GM21515 (cell line): ENCODE data around the gene ASIC4.

Experiments used
- ATAC-seq: cut with Tn5 transposase; IDR thresholded peaks from one replicate; pipeline ENCODE4 v1.9.1; 2021; ENCODE audit not compliant: unreplicated experiment

Gene ASIC4

DNA sequence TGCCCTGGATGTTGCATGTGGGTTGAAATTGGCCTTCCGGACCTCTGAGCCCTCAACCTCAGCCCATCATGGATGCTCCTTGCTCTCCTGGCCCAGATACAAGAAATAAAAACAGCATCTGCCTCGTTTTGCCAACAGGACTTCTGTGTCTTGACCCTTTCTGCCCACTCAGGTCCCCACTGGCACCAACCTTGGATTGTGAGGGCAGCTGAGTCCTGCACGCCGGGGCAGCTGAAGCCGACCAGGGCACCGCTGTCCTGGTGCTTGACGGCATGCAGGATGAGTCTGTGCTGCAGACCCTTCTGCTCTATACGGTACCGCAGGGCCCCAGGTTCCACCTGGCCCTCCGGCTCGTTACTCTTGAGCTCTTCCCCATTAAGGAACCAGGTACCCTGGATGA lies 52.4 kb downstream of the ASIC4 start:
- no peak for ATAC-seq

DNA sequence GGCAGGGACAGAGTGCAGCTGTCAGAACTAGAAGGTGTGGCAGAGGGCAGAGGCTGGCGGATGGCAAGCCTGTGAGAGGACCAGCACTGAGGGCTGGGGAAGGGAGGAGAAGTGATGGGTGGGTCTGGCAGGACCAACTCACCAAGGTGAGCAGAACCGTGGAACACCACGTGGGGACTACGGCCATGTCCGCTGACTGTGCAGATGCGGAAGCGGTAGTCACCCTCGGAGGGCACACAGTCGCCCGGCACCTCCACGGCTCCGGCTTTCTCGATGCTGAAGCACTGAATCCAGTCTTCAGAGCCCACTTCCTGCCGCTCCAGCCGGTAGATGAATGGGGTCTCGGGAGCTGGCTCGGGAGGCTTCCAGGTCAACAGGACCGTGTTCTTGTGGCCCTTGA lies 52.8 kb downstream of the ASIC4 start:
- no peak for ATAC-seq

DNA sequence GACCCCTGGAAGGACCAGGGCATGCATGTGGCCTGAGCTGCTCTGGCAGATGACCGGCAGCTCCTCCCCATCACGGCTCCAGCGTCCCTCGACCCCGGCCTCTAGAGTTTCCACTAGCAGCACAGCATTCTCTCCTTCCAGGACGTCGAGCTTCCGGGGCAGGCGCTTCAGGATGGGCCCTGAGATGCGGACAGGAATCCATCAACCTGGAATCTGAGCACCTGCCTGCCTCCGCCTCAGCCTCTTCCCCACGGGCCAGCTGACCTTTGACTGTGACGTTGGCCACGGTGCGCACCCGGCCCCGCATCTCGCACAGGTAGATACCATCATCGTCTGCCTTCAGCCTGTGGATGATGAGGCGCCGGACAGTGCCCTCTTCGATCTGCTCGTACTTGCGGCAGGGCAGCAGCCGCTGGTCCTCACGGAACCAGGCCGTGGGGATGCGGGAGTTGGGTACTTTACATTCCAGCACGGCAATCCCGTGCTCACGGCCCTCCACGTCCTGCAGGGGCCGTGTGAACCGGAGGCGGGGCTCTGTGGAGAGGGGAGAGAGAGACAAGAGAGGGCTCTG lies 53.6 kb downstream of the ASIC4 start:
- no peak for ATAC-seq

DNA sequence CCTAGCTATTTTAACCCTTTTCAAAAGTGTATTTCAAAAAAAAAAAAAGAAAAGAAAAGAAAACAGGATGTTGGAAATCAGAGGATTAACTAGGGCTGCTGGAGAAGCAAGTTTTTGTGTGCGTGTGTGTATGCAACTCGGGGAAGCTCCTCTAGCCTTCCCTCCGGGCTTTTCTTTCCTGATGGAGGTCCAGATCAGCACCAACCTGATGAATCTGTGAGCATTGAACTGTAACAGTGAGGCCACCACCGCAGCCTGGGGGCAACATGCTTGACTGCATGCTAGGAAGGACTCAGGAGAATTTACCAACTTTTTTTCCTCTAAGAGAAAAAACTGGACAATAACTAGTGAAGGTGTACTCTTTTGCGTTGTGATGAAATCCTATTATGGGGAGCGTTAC lies 54.8 kb downstream of the ASIC4 start:
- no peak for ATAC-seq

DNA sequence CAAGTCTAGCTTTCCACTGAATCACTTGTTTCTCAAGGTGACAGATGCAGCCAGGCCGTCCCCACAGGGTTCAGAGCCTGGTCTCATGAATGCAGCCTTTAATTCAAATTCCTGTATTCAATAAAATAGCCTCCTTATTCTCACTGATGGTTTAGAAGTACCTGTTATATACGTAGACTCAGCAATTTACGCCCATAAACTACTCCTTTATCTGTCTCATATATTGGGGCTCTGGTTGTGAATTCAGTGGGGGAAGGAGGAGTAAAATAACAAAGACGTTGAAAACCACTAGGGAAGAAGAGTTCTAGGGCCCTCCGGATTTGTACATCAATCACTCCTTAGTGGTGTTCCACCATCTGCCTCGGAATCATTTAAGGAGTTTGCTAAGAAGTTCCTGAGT lies 55.4 kb downstream of the ASIC4 start:
- no peak for ATAC-seq

DNA sequence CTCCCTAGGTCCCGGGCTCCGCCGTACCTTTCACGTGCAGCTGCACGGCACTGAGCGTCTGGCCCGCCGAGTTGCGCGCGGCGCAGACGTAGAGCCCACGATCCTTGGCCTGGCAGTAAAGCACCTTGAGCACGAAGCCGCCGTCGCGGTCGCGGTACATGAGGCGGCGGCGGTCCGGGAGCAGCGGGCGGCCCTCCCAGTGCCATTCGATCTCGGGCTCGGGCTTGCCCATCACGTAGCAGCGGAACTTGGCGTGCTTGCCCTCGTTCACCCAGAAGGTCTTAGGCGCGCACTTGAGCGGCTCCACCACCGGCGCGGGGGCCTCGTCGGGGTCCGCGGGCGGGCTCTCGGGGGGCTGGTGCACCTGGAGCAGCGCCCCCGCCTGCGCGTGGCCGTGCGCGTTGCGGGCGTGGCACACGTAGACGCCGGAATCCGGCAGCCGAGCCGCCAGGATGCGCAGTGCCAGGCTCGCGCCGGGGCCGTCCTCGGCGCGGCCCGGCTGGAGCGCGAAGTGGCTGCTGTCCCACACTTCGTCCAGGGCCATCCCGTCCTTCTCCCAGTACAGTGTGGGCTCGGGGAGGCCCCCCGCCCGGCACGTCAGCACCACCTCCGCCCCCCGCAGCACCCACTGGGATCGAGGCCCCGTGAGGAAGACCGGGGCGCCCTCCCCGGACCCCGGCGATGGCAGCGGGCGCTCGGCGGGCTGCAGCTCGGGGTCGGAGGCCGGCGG lies 56.1 kb downstream of the ASIC4 start:
- ATAC-seq = no peak

DNA sequence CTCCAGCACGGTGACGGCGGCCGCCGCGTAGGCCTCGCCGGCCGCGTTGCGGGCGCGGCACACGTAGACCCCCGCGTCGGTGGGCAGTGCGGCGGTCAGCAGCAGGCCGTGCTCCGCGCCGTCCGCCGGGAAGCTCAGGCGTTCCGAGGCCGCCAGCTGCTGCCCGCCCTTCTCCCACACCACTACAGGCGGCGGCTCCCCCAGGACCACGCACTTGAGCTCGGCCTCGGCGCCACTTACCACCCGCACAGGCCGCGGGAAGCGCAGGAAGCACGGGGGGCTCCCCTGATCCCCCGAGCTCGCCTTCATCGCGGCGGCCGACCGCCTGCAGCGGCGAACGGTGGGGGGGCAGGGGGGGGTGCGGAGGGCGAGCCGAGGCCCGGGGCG lies 56.6 kb downstream of the ASIC4 start:
- ATAC-seq = no peak

DNA sequence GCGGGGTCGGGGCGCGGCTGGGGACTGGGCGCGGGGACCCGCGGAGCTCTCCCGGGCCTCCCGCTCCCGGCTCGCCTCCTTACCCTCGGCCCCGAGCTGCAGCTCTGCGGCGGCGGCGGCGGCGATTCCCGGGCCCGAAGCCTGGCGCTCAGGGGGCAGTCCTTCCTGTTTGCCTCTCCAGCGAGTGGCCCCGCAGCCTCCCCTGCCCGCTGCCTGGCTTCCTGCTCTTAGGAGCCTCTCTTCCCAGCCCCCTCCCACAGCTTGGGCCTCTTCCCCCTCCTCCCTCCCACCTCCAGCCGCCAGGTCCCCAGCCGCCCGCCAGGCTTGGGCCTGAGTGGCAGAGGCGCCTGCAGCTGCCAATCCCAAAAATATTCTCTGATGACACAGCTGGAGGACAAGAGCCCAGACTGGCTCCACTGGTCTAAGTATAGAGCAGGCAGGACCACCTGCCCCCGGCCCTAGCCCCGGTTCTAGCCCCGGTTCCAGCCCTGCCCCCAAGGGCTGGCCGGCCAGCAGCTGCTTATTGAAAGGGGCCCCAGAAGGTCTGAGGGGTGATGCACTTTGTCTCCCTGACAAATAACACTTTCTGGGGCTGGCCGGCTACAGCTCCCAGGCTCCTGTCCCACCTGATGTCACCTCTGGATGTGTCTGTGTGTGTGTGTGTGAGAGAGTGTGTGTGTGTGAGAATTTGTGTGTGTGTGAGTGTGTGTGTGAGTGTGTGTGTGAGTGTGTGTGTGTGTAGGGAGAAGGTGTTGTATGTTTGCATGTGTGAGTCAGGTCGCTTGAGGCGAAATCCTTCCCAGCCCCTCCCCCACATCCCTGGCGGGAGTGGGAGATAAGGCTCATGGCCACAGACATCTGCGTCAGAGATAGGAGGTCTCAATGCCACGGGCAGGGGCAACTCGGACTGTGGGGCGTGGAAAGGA lies 57.3 kb downstream of the ASIC4 start, which contains the start of gene OBSL1:
TSS of gene OBSL1 (minus strand) at position 229 of the 926 bp plus-strand sequence. CDS start 307 bp downstream, outside the sequence.
- ATAC-seq = no peak

DNA sequence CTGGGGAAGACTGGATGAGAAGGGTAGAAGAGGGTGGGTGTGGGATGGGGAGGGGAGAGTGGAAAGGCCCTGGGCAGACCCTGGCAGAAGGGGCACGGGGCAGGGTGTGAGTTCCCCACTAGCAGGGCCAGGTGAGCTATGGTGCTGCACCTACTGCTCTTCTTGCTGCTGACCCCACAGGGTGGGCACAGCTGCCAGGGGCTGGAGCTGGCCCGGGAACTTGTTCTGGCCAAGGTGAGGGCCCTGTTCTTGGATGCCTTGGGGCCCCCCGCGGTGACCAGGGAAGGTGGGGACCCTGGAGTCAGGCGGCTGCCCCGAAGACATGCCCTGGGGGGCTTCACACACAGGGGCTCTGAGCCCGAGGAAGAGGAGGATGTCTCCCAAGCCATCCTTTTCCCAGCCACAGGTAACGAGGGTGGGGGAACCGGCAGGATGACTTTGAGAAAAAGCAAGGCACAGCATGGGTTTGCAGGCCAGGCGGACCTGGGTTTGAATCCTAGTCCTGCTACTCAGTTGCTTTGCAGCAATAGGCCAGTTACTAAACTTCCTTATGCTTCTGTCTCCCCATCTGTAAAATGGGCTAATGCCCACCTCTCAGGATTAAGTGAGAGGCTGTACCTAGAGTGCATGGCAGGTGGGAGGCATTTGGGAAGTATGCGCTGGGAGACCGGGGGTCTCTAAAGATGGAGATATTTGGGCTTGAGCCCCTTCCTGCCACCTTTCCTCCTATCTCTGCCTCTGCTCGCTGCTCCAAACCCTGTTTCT lies 58.1 kb downstream of the ASIC4 start, which contains the start of gene INHA:
TSS of gene INHA (plus strand) at position 74 of the 765 bp plus-strand sequence. CDS start at position 139, 65 bp downstream.
- ATAC-seq = no peak

DNA sequence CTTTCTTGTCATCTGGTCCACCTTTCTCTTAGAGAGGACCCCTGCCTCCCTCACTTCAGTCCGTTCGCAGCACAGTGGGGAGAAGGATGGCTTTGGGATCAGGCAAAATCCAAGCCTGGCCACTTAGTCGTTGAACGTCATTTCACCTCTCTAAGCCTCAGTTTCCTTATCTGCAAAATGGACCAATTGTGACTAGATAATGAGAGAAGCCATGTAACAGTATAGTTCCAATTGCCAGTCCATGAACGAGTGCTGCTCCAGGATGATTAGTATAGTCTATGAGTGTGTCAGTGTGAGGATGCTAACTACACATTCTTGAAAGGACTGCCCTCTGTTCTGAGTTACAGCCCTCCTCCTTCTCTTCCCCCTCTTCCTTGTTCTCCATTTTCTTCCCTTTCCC lies 58.9 kb downstream of the ASIC4 start:
- no peak for ATAC-seq

DNA sequence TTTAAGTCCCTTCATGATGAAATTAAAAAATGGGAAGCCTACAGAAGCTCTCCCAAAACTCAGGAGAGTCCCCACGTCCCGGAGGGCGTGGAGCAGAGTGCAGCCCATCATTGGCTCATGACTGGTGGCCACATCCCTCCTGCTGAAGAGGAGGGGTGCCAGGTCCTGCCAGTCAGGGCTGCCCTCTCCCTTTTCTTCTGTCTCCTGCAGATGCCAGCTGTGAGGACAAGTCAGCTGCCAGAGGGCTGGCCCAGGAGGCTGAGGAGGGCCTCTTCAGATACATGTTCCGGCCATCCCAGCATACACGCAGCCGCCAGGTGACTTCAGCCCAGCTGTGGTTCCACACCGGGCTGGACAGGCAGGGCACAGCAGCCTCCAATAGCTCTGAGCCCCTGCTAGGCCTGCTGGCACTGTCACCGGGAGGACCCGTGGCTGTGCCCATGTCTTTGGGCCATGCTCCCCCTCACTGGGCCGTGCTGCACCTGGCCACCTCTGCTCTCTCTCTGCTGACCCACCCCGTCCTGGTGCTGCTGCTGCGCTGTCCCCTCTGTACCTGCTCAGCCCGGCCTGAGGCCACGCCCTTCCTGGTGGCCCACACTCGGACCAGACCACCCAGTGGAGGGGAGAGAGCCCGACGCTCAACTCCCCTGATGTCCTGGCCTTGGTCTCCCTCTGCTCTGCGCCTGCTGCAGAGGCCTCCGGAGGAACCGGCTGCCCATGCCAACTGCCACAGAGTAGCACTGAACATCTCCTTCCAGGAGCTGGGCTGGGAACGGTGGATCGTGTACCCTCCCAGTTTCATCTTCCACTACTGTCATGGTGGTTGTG lies 60.4 kb downstream of the ASIC4 start:
- ATAC-seq = no peak

DNA sequence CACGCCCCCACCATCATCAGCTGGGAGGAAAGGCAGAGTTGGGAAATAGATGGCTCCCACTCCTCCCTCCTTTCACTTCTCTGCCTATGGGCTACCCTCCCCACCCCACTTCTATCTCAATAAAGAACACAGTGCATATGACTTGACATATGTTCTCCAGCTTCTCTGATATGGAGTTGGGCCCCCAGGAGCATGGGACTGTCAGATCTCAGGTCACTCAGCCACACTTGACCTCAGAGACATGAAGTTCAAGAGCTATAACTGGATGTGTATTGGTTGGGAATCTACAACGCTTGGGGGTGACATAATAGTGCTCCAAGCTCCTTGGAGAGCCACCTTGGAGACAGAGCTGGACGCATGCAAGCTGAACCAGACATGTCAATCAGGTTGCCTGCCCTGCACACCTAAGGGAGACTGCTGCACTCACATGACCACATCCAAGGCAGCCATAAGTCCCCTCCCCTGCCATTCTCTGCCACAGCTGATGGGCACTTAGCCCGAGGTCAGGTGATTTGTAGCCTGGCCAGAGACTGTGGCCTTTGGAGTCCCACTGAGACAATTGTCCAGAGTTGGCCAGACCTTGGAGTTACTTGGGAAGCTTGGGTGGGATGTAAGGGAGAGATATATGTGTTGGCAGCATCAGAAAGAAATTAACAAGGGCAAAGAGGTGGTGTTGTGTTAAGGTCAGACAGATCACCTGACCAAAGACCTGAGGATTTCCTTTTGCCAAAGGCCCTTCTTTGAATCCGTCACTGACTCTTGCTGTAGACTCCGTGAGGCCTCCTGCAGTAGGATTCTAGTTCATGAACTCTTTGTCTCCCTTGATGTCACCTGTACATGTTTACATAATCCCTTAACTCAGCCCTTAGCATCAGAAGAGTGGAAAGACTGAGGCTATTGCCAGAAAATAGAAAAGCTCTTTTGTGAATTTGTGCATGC lies 61.6 kb downstream of the ASIC4 start:
- ATAC-seq = no peak

DNA sequence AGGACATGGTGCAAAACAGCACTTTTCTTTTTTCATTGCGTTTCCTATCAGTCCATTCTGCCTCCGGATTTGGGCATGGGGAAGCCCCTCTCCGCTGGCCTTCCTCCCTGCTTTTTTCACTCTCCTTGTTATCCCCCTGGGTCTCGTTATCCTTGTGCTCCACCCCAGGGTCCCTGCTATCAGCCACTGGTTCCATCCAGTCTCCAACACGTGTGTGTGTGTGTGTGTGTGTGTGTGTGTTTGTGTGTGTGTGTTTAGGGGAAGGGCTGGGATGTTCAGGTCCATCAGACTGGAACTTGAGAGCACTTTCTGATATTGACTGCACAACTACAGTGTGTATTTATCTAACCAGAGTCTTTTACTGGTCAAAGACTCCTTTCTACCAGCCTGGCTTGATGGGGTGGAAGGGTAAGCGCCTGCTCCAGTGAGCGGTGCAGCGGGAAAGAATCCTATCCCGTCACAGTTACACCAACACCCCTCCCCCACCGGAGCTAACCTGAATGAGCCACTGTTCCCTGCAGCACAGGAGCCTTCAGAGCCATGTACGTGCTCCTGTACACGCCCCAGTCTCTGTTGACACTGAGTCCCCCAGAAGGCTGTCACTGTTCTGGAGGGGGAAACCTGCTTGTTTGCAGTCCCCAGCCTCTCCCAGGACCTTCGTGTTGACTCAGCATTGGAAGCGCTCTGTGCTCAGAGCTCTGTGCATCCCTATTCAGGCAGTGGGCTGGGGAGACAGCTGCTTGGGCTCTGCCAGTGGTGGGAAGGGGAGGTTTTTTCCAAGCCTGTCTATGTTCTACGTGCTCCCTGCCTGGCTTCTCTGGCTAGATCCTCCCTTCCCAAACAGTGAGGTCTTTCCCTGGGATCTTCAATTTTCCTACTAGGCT lies 62.5 kb downstream of the ASIC4 start:
- no peak for ATAC-seq

DNA sequence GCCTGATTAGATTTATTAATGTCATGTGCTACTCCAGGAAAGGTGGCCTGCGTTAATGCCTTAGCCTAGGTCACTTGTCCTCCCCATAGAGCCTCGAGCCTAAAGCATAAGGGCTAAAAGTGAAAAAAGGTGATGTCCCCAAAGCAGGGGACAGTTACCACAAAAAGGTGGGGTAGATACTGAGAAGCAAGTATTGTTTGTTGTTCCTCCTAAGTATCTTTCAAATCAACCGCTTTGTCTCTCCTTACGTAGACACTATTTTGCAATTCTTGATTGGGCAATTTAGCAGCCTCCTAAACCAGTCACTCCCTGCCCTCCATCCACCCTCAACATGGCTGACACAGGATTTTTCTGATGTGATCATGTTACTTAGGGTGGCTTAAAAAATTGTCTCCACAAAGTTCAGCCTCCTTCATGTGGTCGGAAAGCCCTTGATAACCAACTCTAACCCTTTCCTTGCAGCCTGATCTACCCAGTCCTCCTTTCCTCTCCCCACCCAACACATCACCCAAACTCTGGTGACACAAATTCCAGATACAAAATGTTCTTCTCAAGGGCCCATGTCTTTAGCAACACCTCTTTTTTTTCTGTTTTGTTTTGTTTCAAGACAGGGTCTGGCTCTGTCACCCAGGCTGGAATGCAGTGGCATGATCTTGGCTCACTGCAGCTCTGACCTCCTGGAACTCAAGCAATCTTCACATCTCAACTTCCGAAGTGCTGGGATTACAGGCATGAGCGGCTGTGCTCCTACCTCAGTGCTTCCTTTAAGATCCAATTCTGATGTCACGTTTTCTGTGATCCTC lies 64.7 kb downstream of the ASIC4 start:
- no peak for ATAC-seq

DNA sequence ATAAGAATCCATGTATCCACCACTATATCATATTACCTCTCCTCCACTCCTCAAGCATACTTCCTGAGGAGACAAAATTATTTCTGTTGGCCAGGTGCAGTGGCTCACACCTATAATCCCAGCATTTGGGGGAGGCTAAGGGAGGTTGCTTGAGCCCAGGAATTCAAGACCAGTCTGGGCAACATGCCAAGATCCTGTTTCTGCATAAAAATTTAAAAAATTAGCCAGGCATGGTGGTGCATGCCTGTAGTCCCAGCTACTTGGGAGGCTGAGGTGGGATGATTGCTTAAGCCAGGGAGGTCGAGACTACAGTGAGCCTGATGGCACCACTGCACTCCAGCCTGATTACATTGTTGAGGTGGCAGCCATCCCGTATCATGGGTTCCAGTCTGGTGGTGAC lies 67.1 kb downstream of the ASIC4 start:
- no peak for ATAC-seq
